HCT116 (cell line): ENCODE results near the gene ITSN1. TPM values are rescaled to one million over a fixed set of nuclear protein-coding genes. Genes with fewer than 3 reads are reported as not detected.

Source experiments
- ATAC-seq: fragments of 200-7000 bp; cut with Tn5 transposase; 2 replicates; pipeline ENCODE4 v1.9.1; 2020; ENCODE audit warnings: mild to moderate bottlenecking, moderate library complexity
- BruUV-seq: library from RNA; stranded (reverse); fragments of 400-500 nt; replicated peaks from 2 replicates; lab custom pipeline; 2021; lab: Mats Ljungman, UMichigan
- CTCF ChIA-PET: fragments of 300-600 bp; sonication (Branson Sonifier 250); formaldehyde crosslinking; loops from one replicate; lab custom pipeline; 2021; ENCODE audit warnings: antibody characterized with exemption; lab: Charles Lee
- POLR2A ChIA-PET: fragments of 300-600, 350-600 bp; sonication (Branson Sonifier 250); formaldehyde crosslinking; loops from one replicate; lab custom pipeline; 2021; ENCODE audit warnings: antibody characterized with exemption; lab: Charles Lee
- RAD21 ChIA-PET, 2 experiments: fragments of 300-600 bp; sonication (Branson Sonifier 250); formaldehyde crosslinking; loops; one replicate each; lab custom pipeline; 2023; ENCODE audit warnings: low total read pairs in 2 of 2; ENCODE audit not compliant: uncharacterized antibody in 2 of 2, unreplicated experiment in 2 of 2, low non-redundant PET in 1 of 2; lab: Charles Lee
- DNase-seq: peaks from one replicate; pipeline ENCODE4 v3.0.0-alpha.2; 2010; ENCODE audit warnings: low read depth, low spot score
- H2AFZ ChIP-seq: fragments of 200-600 bp; shearing (Covaris generic), sonication (generic); 2 replicates; pipeline ENCODE4 v1.6.1; 2017; ENCODE audit warnings: low read depth, mixed run types, mixed read lengths, antibody characterized with exemption, low read length; ENCODE audit not compliant: poor library complexity, severe bottlenecking
- H3K27ac ChIP-seq: 2 replicates; pipeline ENCODE4 v1.5.1; 2012; ENCODE audit warnings: low read depth, low read length
- H3K27me3 ChIP-seq: fragments of 200-600 bp; sonication (generic); 2 replicates; pipeline ENCODE4 v1.6.1; 2016; ENCODE audit warnings: mixed run types, low read length, mixed read lengths; ENCODE audit not compliant: insufficient read depth
- H3K36me3 ChIP-seq, 2 experiments: fragments of 200-500 bp in 1 of 2; fragments of 200-600 bp in 1 of 2; sonication (Bioruptor generic) in 1 of 2; sonication (generic) in 1 of 2; 2 replicates each; pipeline versions ENCODE4 v1.5.1 to v1.6.1; 2014 to 2016; ENCODE audit warnings: low read length in 2 of 2, inconsistent platforms in 1 of 2, mixed read lengths in 1 of 2, mixed run types in 1 of 2; ENCODE audit not compliant: insufficient read depth in 2 of 2, control insufficient read depth in 1 of 2
- H3K4me1 ChIP-seq, 2 experiments: fragments of 200-600 bp in 1 of 2; sonication (generic) in 1 of 2; 2 replicates each; pipeline versions ENCODE4 v1.5.1 to v1.6.1; 2012 to 2017; ENCODE audit warnings: low read length in 2 of 2, inconsistent platforms in 1 of 2, mild to moderate bottlenecking in 1 of 2, mixed read lengths in 1 of 2, mixed run types in 1 of 2, moderate library complexity in 1 of 2; ENCODE audit not compliant: insufficient read depth in 2 of 2, control insufficient read depth in 1 of 2
- H3K4me2 ChIP-seq: fragments of 200-600 bp; sonication (generic); 2 replicates; pipeline ENCODE4 v1.6.1; 2017; ENCODE audit warnings: mixed run types, low read length, mixed read lengths
- H3K4me3 ChIP-seq, 2 experiments: fragments of 200-600 bp in 1 of 2; sonication (generic) in 1 of 2; replicated peaks in 1 of 2; 2 replicates each; pipeline ENCODE4 v1.5.1; 2011 to 2016; ENCODE audit warnings: low read length in 2 of 2, control low read depth in 1 of 2, low read depth in 1 of 2, mild to moderate bottlenecking in 1 of 2, mixed read lengths in 1 of 2, mixed run types in 1 of 2
- H3K79me2 ChIP-seq: fragments of 200-600 bp; sonication (generic); 2 replicates; pipeline ENCODE4 v1.6.1; 2017; ENCODE audit warnings: mild to moderate bottlenecking, mixed run types, low read length, moderate library complexity, mixed read lengths; ENCODE audit not compliant: insufficient read depth
- H3K9ac ChIP-seq: fragments of 200-600 bp; sonication (generic); 2 replicates; pipeline ENCODE4 v1.6.1; 2016; ENCODE audit warnings: low read length, mixed read lengths
- H3K9me2 ChIP-seq: fragments of 200-600 bp; sonication (generic), shearing (Covaris generic); 2 replicates; pipeline ENCODE4 v1.6.1; 2017; ENCODE audit warnings: mixed run types, mild to moderate bottlenecking, moderate library complexity; ENCODE audit not compliant: insufficient read depth
- H3K9me3 ChIP-seq, 2 experiments: fragments of 200-500 bp in 1 of 2; fragments of 200-600 bp in 1 of 2; sonication (Bioruptor generic) in 1 of 2; sonication (generic) in 1 of 2; 2 replicates each; pipeline ENCODE4 v1.6.1; 2014 to 2017; ENCODE audit warnings: low read length in 2 of 2, mixed read lengths in 2 of 2, inconsistent platforms in 1 of 2, low read depth in 1 of 2, mild to moderate bottlenecking in 1 of 2, mixed run types in 1 of 2, moderate library complexity in 1 of 2; ENCODE audit not compliant: control insufficient read depth in 1 of 2, insufficient read depth in 1 of 2
- H4K20me1 ChIP-seq: fragments of 200-600 bp; sonication (generic), shearing (Covaris generic); 2 replicates; pipeline ENCODE4 v1.6.1; 2017; ENCODE audit warnings: mixed run types, mild to moderate bottlenecking, moderate library complexity; ENCODE audit not compliant: insufficient read depth
- CBX3 ChIP-seq: IDR thresholded peaks from 2 replicates; pipeline ENCODE4 v1.6.1; 2012; ENCODE audit warnings: low read depth
- CEBPB ChIP-seq: IDR thresholded peaks from 2 replicates; pipeline ENCODE4 v1.6.1; 2012; ENCODE audit warnings: low read depth
- EGR1 ChIP-seq: IDR thresholded peaks from 2 replicates; pipeline ENCODE4 v1.6.1; 2012; ENCODE audit warnings: low read depth
- ELF1 ChIP-seq: IDR thresholded peaks from 2 replicates; pipeline ENCODE4 v1.6.1; 2012; ENCODE audit warnings: low read depth, borderline replicate concordance
- EZH2 ChIP-seq: fragments of 200-600 bp; sonication (generic); IDR thresholded peaks from 2 replicates; pipeline ENCODE4 v1.6.1; 2017; ENCODE audit warnings: antibody characterized with exemption, mixed run types
- POLR2AphosphoS5 ChIP-seq: IDR thresholded peaks from 2 replicates; pipeline ENCODE4 v1.6.1; 2011; ENCODE audit warnings: mild to moderate bottlenecking, low read depth, low read length, moderate library complexity
- RAD21 ChIP-seq: IDR thresholded peaks from 2 replicates; pipeline ENCODE4 v1.6.1; 2012; ENCODE audit warnings: low read depth, mild to moderate bottlenecking
- SIN3A ChIP-seq: IDR thresholded peaks from 2 replicates; pipeline ENCODE4 v1.6.1; 2012; ENCODE audit warnings: low read depth
- SP1 ChIP-seq: IDR thresholded peaks from 2 replicates; pipeline ENCODE4 v1.6.1; 2012; ENCODE audit warnings: low read depth
- SRF ChIP-seq: IDR thresholded peaks from 2 replicates; pipeline ENCODE4 v1.6.1; 2012; ENCODE audit warnings: low read depth
- intact Hi-C: fragments of 100-400 bp; cut with micrococcal nuclease; formaldehyde crosslinking; loops from 2 replicates; pipeline ENCODE4 v1.10.0; 2022
- total RNA-seq: library from RNA; stranded (reverse); gene quantifications from one replicate; pipeline ENCODE4 v1.2.1, GENCODE V29; 2021; ENCODE audit not compliant: unreplicated experiment
- TF ChIP-seq, protein P1 (sequence below): IDR thresholded peaks from 2 replicates; pipeline ENCODE4 v1.6.1; 2012; ENCODE audit warnings: low read depth
- TF ChIP-seq, protein P2 (sequence below), 3 experiments: fragments of 200-600 bp in 1 of 3; sonication (generic) in 1 of 3; IDR thresholded peaks in 2 of 3; conservative IDR thresholded peaks in 1 of 3; 2 replicates each; pipeline ENCODE4 v1.5.1; 2012 to 2017; ENCODE audit warnings: low read depth in 2 of 3, low read length in 2 of 3, antibody characterized with exemption in 1 of 3, borderline replicate concordance in 1 of 3, control low read depth in 1 of 3, mild to moderate bottlenecking in 1 of 3, mixed read lengths in 1 of 3, mixed run types in 1 of 3, moderate library complexity in 1 of 3; ENCODE audit not compliant: insufficient read depth in 1 of 3

Gene ITSN1
- total RNA-seq, 1 experiment from 2014 or later: 25.8 TPM

DNA sequence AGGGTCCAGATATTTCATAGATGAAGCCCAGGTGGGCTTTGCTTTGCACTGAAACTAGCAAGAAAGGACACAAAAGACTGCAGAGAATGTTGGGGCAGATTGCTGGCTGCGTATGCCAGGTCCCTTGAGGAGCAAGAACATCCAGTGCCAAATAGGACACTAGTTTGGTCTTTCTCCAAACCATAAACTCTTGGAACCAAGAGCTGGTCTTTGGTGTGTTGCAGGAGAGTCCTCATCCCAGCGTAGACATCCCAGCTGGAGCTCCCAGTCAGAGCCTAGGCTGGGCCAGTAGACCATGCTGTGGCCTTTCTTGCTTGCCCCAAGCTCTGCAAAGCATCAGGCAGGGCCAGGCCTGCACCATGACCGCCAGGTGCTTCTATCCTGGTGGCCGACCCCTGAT lies 185.8 kb downstream of the ITSN1 start:
- ChIA-PET POLR2A (no interaction called here), CTCF (no interaction called here), RAD21 (no interaction called here)
- no peak overlapping the region for H3K4me2 ChIP-seq
- no peaks in the 10 kb centered on the region for H3K9me2 ChIP-seq
- H3K36me3 ChIP-seq: no peaks in the 10 kb centered on the region
- BruUV-seq: no TSS peak
- no peak overlapping the region for H2AFZ ChIP-seq
- H3K27me3 ChIP-seq: no peaks in the 10 kb centered on the region
- intact Hi-C loops: no loop called here
- H3K9ac ChIP-seq: no peak overlapping the region
- TF ChIP-seq CBX3 (no peak), EZH2 (no peak), POLR2AphosphoS5 (no peak), RAD21 (no peak), SRF (no peak), CEBPB (no peak), EGR1 (no peak), ELF1 (no peak), SP1 (no peak)
- H3K9me3 ChIP-seq: no peaks in the 10 kb centered on the region
- ATAC-seq (no peak), DNase-seq (no peak)
- H3K79me2 ChIP-seq: no peaks in the 10 kb centered on the region
- no peak overlapping the region for H3K27ac ChIP-seq
- H3K4me1 ChIP-seq: no peaks in the 10 kb centered on the region
- no peak overlapping the region for H3K4me3 ChIP-seq
- H4K20me1 ChIP-seq: no peaks in the 10 kb centered on the region

DNA sequence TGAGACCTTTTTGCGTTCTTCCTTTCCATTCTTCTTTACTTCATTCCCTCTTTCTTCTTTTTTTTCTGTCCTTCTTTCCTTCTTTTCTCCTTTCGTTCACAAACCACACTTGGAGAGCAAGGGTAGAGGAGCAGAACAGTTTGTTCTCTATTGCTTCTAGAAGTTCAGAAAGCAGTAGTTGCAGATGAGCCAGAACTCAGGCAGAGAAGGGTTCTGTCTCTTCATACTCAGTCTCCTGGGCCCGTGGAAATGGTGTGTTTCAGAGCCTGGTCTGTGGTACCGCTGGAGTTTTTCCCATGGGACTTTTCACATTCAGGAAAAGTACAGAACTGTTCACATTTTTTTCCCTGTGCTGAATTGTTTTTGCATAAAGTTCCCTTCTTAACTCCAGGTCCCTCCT lies 186.3 kb downstream of the ITSN1 start:
- CTCF ChIA-PET: no interaction called here
- intact Hi-C loops: no loop called here
- H3K27me3 ChIP-seq: no peaks in the 10 kb centered on the region
- H3K36me3 ChIP-seq: no peaks in the 10 kb centered on the region
- H3K4me2 ChIP-seq: no peak overlapping the region
- RAD21 ChIA-PET: no interaction called here
- H3K9me2 ChIP-seq: no peaks in the 10 kb centered on the region
- H3K9ac ChIP-seq: no peak overlapping the region
- H3K4me3 ChIP-seq: no peak overlapping the region
- no peak overlapping the region for H3K27ac ChIP-seq
- H4K20me1 ChIP-seq: no peaks in the 10 kb centered on the region
- ATAC-seq (no peak), DNase-seq (no peak)
- no TSS peak for BruUV-seq
- H3K9me3 ChIP-seq: no peaks in the 10 kb centered on the region
- POLR2A ChIA-PET: no interaction called here
- H3K79me2 ChIP-seq: no peaks in the 10 kb centered on the region
- H2AFZ ChIP-seq: no peak overlapping the region
- H3K4me1 ChIP-seq: no peaks in the 10 kb centered on the region
- TF ChIP-seq SIN3A (no peak), POLR2AphosphoS5 (no peak)
- TF ChIP-seq, protein P1, sequence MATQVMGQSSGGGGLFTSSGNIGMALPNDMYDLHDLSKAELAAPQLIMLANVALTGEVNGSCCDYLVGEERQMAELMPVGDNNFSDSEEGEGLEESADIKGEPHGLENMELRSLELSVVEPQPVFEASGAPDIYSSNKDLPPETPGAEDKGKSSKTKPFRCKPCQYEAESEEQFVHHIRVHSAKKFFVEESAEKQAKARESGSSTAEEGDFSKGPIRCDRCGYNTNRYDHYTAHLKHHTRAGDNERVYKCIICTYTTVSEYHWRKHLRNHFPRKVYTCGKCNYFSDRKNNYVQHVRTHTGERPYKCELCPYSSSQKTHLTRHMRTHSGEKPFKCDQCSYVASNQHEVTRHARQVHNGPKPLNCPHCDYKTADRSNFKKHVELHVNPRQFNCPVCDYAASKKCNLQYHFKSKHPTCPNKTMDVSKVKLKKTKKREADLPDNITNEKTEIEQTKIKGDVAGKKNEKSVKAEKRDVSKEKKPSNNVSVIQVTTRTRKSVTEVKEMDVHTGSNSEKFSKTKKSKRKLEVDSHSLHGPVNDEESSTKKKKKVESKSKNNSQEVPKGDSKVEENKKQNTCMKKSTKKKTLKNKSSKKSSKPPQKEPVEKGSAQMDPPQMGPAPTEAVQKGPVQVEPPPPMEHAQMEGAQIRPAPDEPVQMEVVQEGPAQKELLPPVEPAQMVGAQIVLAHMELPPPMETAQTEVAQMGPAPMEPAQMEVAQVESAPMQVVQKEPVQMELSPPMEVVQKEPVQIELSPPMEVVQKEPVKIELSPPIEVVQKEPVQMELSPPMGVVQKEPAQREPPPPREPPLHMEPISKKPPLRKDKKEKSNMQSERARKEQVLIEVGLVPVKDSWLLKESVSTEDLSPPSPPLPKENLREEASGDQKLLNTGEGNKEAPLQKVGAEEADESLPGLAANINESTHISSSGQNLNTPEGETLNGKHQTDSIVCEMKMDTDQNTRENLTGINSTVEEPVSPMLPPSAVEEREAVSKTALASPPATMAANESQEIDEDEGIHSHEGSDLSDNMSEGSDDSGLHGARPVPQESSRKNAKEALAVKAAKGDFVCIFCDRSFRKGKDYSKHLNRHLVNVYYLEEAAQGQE: no peak
- TF ChIP-seq, protein P2, sequence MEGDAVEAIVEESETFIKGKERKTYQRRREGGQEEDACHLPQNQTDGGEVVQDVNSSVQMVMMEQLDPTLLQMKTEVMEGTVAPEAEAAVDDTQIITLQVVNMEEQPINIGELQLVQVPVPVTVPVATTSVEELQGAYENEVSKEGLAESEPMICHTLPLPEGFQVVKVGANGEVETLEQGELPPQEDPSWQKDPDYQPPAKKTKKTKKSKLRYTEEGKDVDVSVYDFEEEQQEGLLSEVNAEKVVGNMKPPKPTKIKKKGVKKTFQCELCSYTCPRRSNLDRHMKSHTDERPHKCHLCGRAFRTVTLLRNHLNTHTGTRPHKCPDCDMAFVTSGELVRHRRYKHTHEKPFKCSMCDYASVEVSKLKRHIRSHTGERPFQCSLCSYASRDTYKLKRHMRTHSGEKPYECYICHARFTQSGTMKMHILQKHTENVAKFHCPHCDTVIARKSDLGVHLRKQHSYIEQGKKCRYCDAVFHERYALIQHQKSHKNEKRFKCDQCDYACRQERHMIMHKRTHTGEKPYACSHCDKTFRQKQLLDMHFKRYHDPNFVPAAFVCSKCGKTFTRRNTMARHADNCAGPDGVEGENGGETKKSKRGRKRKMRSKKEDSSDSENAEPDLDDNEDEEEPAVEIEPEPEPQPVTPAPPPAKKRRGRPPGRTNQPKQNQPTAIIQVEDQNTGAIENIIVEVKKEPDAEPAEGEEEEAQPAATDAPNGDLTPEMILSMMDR (IDR thresholded peaks at IDR 0.05 in 2 of 3, conservative IDR thresholded peaks at IDR 0.05 in 1 of 3; ENCODE audit: borderline replicate concordance in 1 of 3, insufficient read depth in 1 of 3, low read depth in 2 of 3, low read length in 2 of 3): no peak
